GM19372 (cell line): ENCODE results near the gene PC.

Experiments
- ATAC-seq: cut with Tn5 transposase; IDR thresholded peaks from one replicate; pipeline ENCODE4 v1.9.1; 2021; ENCODE audit warnings: mild to moderate bottlenecking, low read depth, moderate library complexity; ENCODE audit not compliant: unreplicated experiment

Gene PC

GRCh38 chr11:66887526-66887925 lies 70.7 kb downstream of the PC start:
- ATAC-seq = no peak

- ATAC-seq = no peak
Measured at GRCh38 chr11:66886671-66887221, 71.4 kb downstream of the PC start.

GRCh38 chr11:66885950-66886440 lies 72.2 kb downstream of the PC start:
- no peak for ATAC-seq

GRCh38 chr11:66885469-66885868 lies 72.7 kb downstream of the PC start:
- ATAC-seq = no peak

GRCh38 chr11:66884443-66884842 lies 73.7 kb downstream of the PC start:
- no peak for ATAC-seq

- ATAC-seq = no peak
Measured at GRCh38 chr11:66883016-66883965, 74.9 kb downstream of the PC start.

- no peak for ATAC-seq
Measured at GRCh38 chr11:66882561-66883015, 75.6 kb downstream of the PC start.

- ATAC-seq = no peak
Measured at GRCh38 chr11:66881927-66882452, 76.2 kb downstream of the PC start.

GRCh38 chr11:66881451-66881835 lies 76.7 kb downstream of the PC start:
- ATAC-seq = no peak

- ATAC-seq = no peak
Measured at GRCh38 chr11:66880496-66881450, 77.4 kb downstream of the PC start.

- ATAC-seq = no peak
Measured at GRCh38 chr11:66879999-66880398, 78.2 kb downstream of the PC start.

GRCh38 chr11:66879583-66879982 lies 78.6 kb downstream of the PC start:
- no peak for ATAC-seq

GRCh38 chr11:66879000-66879399 lies 79.2 kb downstream of the PC start:
- no peak for ATAC-seq

GRCh38 chr11:66878474-66878873 lies 79.7 kb downstream of the PC start:
- no peak for ATAC-seq

GRCh38 chr11:66877588-66878385 lies 80.4 kb downstream of the PC start:
- no peak for ATAC-seq

GRCh38 chr11:66875378-66875777 lies 82.8 kb downstream of the PC start:
- no peak for ATAC-seq

GRCh38 chr11:66874232-66874631 lies 84.0 kb downstream of the PC start:
- no peak for ATAC-seq

- no peak for ATAC-seq
Measured at GRCh38 chr11:66871521-66871901, 86.7 kb downstream of the PC start.

- no peak for ATAC-seq
Measured at GRCh38 chr11:66870616-66871520, 87.3 kb downstream of the PC start.
